ENCODE data around the gene CMTM2.

The CMTM2 gene

DNA sequence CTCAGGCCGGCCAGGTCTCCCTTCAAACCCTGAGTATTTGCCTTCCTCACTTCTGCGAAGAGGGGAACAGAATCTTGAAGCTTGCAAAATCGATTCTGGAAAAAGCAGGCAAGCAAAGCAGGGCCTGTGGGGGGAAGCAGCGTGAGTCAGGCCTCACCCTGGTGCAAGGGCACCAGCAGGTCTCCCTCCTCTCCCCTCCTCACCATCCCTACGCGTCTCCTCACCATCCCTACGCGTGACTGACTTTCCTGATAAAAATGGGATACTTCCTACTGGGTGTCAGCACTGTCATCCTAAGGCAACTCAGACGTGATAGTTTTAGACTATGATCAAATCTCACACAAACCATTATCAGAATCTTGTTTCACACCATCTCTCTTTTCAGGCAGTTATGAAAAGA is 37.3 kb downstream of the CMTM2 start:
- TF ChIP-seq, protein P1, sequence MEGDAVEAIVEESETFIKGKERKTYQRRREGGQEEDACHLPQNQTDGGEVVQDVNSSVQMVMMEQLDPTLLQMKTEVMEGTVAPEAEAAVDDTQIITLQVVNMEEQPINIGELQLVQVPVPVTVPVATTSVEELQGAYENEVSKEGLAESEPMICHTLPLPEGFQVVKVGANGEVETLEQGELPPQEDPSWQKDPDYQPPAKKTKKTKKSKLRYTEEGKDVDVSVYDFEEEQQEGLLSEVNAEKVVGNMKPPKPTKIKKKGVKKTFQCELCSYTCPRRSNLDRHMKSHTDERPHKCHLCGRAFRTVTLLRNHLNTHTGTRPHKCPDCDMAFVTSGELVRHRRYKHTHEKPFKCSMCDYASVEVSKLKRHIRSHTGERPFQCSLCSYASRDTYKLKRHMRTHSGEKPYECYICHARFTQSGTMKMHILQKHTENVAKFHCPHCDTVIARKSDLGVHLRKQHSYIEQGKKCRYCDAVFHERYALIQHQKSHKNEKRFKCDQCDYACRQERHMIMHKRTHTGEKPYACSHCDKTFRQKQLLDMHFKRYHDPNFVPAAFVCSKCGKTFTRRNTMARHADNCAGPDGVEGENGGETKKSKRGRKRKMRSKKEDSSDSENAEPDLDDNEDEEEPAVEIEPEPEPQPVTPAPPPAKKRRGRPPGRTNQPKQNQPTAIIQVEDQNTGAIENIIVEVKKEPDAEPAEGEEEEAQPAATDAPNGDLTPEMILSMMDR (IDR thresholded peaks at IDR 0.05; ENCODE audit: insufficient read depth, low read depth, low read length, missing control alignments) = no peak
- no peak overlapping the region for H3K4me3 ChIP-seq (ENCODE audit: low read length)
- DNase-seq (ENCODE audit: low read depth) = no peak

GRCh38 chr16:66617010-66617434 is 37.8 kb downstream of the CMTM2 start:
- DNase-seq (ENCODE audit: low read depth) = no peak
- TF ChIP-seq, protein P1 (IDR thresholded peaks at IDR 0.05; ENCODE audit: insufficient read depth, low read depth, low read length, missing control alignments) = no peak
- no peak overlapping the region for H3K4me3 ChIP-seq (ENCODE audit: low read length)

DNA sequence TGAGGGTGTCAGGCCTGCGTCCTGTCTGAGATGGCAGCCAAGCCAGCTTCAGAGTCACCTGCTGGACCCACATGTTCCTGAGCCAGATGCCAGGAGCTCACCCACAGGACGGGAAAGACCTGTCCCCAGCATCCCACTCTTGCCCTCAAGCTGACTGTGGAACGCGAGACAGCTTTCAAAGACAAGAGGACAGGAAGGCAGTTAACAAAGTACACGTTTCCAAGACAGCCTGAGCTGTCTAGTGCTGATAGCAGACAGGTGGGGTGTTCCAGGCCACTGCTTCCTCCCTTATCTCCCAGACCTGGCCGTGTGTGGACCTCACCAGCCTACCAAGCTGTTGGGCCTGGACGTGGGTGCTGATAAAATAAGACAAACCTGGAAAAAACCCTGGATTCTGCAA is 38.5 kb downstream of the CMTM2 start:
- H3K4me3 ChIP-seq (ENCODE audit: low read length) = no peak overlapping the region
- no peak for DNase-seq (ENCODE audit: low read depth)
- TF ChIP-seq, protein P1 (IDR thresholded peaks at IDR 0.05; ENCODE audit: insufficient read depth, low read depth, low read length, missing control alignments) = no peak

DNA sequence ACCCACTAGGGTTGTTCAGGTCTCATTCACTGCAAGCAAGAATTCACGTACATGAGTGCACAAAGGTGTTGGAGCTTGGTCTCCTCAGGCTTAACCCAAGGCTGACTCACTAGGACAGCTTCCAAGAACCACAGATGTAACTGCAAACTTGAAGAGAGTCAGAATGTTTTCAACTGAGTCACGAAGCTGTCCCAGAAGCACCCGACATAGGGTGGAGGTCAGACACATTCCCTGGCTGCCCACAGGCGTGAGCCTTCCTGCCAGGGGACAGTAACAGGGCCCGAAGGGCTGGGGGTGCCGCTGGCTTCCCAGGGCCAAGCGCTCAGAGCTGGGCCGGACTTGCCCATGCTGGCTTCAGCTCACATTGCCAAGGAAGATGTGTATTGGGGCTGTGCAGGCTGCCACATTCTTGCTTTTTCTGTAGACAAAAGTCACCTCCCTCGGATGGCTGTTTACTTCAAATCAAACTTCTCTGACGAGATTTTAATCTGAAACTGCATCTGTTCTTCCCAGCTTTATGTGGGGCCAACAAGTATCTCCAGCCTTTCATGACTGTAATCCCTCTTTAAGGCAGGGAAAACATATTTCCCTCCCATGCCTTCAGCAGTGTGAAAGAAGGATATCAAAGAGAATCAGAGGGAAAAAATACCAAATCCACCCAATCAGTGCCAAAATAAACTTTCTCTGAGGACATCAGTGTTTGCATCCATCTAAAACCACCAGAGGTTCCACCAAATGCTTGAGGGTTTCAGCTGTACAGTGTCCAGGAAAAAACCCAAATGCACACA is 39.5 kb downstream of the CMTM2 start:
- TF ChIP-seq, protein P1 (IDR thresholded peaks at IDR 0.05; ENCODE audit: insufficient read depth, low read depth, low read length, missing control alignments) = no peak
- no peak overlapping the region for H3K4me3 ChIP-seq (ENCODE audit: low read length)
- peak; percentile 94 for DNase-seq (ENCODE audit: low read depth)

- H3K4me3 ChIP-seq (ENCODE audit: low read length) = no peak overlapping the region
- peak; percentile 36 for DNase-seq (ENCODE audit: low read depth)
- TF ChIP-seq, protein P1 (IDR thresholded peaks at IDR 0.05; ENCODE audit: insufficient read depth, low read depth, low read length, missing control alignments) = no peak
These were observed 40.5 kb downstream of the CMTM2 start for GRCh38 chr16:66619534-66620428.

DNA sequence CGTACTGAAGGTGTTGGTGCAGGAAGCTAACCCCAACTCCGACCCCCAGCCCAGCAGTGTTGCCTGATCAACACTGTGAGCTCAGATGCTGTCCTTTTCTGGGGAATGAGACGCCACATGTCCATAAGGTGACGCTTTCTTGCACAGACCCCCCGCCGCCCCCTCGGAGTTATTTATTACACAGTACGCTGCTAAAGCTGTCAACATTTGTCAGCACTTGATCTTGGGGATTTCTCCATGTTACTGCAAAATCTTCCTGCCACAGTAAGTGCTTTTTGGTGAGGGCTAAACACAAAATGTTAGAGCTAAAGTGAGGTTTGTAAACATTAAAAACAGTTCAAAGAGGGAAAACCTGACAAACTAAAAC is 41.1 kb downstream of the CMTM2 start:
- no peak for DNase-seq (ENCODE audit: low read depth)
- TF ChIP-seq, protein P1 (IDR thresholded peaks at IDR 0.05; ENCODE audit: insufficient read depth, low read depth, low read length, missing control alignments) = no peak
- H3K4me3 ChIP-seq (ENCODE audit: low read length) = no peak overlapping the region

Measured in epithelial cell of esophagus (primary cell).